Anterior cingulate cortex (tissue), 58 donors: ENCODE data around the gene MAPK6.
A peak's percentile ranks its signal among the peaks of the same experiment; 100 is the strongest.
"Not testable (repeated sequence)": the region's sequence is repeated elsewhere in the genome, so short reads cannot be mapped to it uniquely, and the experiment has no call there.

Experiments used
- DNase-seq, 58 donors: peaks; one replicate each; lab custom pipeline; 2025; lab: John Stamatoyannopoulos, UW

The MAPK6 gene

GRCh38 chr15:52078197-52078875, 59.3 kb downstream of the MAPK6 start:
- DNase-seq = no peak

GRCh38 chr15:52078876-52079700, 60.1 kb downstream of the MAPK6 start:
- DNase-seq = peak in 47 of 58 donors; percentile 1 to 77 (median 36)

GRCh38 chr15:52080031-52080430, 61.0 kb downstream of the MAPK6 start:
- peak in 1 of 58 donors; percentile 12 for DNase-seq

- DNase-seq = peak in 3 of 58 donors; percentile 3 to 19 (median 16)
These were observed 61.8 kb downstream of the MAPK6 start for GRCh38 chr15:52080706-52081392.

DNA sequence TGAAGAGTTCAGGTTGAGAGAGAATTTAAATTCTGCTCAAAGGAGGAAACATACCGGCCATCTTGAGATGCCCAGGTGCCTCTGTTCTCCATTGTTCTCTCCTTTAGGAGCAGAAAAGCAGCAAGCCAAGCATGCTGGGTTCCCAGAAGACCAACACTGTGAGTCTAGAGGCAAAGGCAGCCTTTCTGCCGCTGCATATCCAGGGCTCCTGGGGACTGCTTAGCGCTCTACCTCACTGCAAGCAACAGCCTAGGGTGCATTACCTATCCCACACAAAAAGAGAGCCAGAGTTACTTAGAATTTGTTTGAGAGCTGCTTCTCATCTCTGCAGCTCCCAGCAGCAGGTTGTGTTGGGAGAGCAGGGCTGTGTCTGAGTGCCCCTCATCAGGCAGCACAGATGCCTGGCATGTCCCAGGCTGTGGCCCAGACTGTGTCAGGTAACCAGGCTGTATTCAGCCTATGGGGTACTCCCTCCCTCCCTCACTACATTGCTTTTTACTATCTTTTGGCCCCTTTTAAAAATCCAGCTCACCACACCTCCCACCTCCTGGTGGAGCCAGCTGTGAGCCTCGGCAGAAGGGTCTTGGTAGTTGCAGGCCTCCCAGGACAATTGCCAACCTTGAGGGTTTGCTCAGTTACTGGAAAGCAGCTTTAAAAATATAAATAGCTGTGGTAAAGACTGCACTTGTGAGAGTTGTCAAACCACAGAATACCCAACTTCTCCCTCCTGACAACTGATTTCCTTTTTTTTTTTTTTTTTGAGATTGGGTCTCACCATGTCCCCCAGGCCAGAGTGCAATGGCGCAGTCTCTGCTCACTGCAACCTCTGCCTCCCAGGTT, 63.4 kb downstream of the MAPK6 start:
- DNase-seq = no peak

DNA sequence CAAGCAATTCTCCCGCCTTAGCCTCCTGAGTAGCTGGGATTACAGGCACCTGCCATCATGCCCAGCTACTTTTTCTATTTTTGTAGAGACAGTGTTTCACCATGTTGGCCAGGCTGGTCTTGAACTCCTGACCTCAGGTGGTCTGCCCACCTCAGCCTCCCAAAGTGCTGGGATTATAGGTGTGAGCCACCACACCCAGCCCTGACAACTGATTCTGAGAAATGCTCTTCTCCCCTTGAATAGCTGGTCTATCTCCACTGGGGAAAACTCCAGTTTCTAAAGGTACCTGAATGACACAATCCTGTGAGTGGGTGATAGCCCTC, 64.0 kb downstream of the MAPK6 start:
- not testable (repeated sequence) for DNase-seq

GRCh38 chr15:52083603-52084002, 64.6 kb downstream of the MAPK6 start:
- DNase-seq = no peak

DNA sequence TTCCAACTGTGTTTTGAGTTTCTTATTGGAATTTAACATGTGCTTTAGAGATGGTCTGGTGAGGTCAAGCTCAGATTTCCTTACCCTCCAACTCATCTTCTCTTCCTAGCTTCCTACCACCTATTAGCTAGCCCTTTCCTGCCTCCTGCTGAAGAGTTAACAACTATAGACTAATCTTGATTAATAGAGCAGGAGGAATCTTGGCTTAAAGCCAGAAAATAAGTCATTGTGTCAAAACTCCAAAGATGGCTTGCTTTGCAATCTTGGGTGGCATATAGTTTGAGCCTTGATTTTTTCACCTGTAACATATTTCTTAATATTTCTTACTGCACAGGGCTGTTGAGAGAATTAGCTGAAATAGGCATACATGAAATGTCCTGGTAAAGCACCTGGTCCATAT, 66.3 kb downstream of the MAPK6 start:
- DNase-seq = no peak

DNA sequence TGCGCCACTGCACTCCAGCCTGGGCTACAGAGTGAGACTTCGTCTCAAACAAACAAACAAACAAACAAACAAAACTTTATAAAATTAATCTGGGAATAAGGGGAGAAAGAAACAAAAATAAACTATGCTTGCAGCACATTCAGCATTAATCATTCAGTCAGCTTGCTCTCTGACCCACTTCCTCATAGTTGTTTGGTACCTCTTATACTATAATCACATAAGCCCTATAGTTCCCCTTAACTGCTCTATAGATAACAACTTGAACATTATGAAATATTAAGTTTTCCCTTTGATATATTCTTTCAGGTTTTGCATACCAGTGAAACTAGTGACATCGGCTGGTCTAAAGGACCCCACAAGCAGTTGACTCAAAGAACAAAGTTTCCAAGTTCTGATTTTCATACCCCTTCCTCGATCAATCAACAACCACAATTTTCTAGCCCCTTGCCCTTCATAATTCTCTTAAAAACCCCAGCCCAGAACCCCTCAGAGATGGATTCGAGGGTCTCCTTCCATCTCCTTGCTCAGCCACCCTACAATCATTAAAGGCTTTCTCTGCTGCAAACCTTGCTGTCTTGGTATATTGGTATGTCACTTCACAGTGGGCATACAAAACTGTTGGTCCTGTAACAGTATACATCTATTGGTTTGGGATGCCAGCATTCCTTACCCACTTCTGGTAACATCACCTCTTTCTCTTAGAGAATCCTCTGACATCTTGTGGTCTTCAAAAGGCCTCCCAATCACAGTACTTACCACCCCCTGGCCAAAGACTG, 67.2 kb downstream of the MAPK6 start:
- no peak for DNase-seq

DNA sequence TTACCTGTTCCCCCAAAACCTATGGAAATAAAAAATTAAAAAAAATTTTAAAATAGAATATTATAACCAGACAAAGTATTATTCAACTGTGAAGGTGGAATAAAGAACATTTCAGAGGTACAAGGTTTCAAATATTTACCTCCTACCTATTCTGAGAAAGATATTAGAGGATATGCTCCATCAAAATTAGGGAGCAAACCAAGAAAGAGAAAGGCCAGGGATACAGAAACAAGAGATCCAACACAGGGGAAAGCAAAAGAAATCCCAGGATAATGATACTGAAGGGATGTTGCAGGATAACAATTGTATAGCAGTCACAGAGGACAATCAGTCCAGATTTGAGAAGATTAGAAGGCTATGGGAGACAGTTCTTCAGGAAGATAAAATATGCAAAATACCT, 71.2 kb downstream of the MAPK6 start:
- DNase-seq = no peak

GRCh38 chr15:52093167-52093538, 74.1 kb downstream of the MAPK6 start:
- DNase-seq = no peak

DNA sequence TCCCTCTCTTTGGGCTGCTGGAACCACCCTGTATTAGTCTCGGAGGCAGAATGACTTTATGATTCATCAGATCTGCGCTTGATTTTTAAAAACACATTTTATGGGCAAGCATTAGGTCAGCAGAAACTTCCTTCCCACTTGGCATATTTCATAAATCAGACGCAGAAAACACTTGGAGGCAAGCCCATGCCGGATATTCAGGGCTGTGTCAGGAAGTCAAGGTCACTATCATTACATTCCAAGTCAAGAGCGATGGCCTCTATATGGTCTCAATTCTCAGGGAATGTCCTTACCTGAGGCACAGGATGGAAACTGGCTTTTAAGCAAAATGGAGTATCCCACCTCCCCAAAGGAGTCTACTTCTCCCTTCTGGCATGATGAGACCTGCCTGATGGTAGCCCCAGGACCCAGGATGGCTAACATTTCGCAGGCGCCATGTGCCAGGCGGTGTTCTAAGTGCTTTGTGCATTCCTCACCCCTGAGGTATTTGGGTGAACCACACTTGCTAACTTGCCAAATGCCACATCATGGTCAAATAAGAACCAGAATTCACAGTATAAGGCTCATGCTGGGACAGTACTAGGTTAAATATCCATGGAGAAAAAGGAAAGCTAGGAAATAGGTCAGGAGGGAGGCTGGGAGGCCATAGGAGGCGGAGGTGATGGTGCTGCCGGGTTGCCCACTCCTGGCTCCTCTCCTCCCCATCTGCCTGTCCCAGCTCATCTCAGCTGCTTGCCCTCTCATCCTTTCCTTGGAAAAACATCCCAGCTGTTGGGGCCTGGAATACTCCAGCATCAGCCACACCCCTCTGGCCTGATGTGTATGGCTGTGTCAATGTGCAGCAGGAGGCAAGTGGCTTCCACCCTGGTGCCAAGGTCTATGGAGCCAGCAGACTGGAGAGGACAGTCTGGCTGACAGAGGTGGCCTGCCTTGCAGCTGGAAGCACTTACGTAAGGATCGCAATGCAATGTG, 74.8 kb downstream of the MAPK6 start:
- no peak for DNase-seq

GRCh38 chr15:52094811-52095584, 76.0 kb downstream of the MAPK6 start:
- no peak for DNase-seq

GRCh38 chr15:52095597-52096262, 76.7 kb downstream of the MAPK6 start:
- DNase-seq = no peak

- not testable (repeated sequence) for DNase-seq
These were observed 77.5 kb downstream of the MAPK6 start for GRCh38 chr15:52096536-52096935.

GRCh38 chr15:52097180-52097579, 78.2 kb downstream of the MAPK6 start:
- no peak for DNase-seq

DNA sequence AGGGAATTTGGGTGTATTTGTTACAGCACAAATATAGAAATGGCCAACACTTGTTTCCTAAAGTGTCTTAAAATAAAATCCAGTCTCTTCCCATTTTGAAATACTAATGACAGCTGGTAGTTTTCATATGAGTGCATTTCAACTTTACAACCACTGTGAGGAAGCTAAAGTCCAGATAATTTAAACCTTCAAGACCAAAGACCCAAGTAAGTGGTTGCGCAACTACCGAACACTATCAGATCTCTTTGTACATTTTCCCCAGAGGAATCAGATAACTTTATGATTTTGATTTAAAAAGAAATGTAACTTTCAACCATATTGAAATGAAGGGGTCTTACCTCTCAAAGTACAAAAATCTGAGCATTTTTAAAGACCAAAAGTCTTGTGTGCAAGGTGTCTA, 79.3 kb downstream of the MAPK6 start:
- DNase-seq = no peak
